GOT3 (cell line): ENCODE data around the gene FAM227B.

Experiments used
- DNase-seq: peaks from one replicate; lab custom pipeline; 2025; ENCODE audit warnings: mixed read lengths; lab: John Stamatoyannopoulos, UW

FAM227B gene

DNA sequence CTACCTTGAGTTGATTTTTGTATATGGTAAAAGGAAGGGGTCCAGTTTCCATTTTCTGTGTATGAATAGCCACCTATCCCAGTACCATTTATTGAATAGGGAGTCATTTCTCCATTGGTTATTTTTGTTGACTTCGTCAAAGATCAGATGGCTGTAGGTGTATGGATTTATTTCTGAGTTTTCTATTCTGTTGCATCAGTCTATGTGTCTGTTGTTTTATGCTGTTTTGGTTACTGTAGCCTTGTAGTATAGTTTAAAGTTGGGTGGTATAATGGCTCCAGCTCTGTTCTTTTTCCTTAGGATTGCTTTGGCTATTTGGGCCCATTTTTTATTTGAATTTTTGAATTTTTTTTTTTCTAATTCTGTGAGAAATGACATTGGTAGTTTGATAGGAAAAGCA is 323.0 kb downstream of the FAM227B start:
- DNase-seq, result no peak

DNA sequence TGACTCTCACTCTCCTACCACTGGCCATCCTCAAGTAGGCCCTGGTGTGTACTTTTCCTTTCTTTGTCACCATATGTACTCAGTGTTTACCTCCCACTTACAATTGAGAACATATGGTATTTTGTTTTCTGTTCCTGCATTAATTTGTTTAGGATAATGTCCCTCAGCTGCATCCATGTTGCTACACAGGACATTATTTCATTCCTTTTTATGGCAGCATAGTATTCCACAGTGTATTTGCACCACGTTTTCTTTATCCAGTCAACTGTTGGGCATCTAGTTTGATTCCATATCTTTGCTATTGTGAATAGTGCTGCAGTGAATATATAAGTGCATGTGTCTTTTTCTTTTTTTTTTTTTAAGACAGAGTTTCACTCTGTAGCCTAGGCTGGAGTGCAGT is 324.4 kb downstream of the FAM227B start:
- DNase-seq, result no peak

DNA sequence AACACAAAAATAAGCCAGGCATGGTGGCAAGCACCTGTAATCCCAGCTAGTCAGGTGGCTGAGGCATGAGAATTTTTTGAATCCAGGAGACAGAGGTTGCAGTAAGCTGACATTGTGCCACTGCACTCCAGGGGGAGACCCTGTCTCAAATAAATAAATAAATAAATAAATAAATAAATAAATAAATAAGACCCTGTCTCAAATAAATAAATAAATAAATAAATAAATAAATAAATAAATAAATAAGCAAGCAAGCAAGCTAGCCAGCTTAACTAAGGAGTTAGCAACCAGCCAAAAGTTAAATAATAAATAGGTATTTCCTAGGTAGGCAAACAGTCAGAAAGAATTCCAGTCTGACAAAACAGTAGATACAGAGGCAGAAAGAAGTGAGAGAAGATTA is 326.7 kb downstream of the FAM227B start:
- DNase-seq, result no peak

DNA sequence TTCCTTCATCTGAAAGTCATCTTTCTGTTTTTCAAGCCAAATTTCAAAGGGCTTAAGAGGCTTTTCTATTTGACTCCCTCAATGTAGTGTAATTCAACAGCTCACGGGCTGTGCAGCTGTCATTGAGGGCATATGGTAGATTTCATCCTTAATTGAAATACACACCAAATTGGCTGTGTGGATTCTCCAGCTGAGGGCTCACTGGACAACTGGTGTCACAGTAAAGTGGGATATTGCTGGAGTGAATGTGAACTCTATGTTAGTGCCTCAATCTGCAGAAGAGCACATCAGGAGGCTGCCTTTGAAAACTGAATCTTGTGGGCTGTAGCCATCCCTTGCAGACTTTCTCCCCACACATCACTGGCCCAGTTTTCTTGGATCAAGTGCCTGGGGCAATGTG is 330.4 kb downstream of the FAM227B start:
- DNase-seq, result no peak

DNA sequence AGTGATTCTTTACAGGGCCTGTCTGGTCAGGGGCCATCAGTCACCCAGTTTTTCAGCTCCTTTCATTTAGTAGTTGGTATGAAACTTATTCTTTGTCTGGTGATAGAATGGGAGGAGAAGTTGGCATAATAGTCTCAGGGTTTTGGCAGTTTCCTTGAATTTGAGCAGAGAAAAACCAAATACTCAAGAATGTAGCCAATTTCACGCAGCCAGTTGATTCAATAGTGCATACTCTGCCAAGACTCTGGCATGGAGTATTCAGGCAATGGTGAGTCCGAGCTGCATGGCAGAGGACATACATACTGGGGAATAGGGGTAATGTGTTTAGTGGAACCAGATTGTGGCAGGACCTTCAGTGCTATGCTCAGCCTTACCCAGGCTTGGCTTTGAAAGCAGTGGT is 332.2 kb downstream of the FAM227B start:
- no peak for DNase-seq

DNA sequence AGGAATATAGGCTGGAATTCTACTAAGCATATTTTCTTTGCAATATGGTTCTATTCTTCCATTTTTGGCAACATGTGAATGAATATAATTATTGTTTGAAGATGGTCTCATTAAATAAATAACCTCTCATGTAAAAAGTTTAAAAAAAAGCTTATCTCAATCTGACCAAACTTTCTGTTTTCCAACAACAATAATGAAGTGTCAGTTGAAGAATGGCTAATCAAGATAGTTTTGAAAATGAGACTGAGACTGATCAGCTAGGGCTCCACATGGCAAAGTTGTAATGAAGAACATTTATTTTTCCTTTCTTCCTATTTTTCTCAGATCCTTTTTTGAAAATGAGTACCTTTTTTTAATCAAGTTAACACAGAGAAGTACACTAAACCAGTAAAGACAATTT is 333.1 kb downstream of the FAM227B start:
- no peak for DNase-seq

DNA sequence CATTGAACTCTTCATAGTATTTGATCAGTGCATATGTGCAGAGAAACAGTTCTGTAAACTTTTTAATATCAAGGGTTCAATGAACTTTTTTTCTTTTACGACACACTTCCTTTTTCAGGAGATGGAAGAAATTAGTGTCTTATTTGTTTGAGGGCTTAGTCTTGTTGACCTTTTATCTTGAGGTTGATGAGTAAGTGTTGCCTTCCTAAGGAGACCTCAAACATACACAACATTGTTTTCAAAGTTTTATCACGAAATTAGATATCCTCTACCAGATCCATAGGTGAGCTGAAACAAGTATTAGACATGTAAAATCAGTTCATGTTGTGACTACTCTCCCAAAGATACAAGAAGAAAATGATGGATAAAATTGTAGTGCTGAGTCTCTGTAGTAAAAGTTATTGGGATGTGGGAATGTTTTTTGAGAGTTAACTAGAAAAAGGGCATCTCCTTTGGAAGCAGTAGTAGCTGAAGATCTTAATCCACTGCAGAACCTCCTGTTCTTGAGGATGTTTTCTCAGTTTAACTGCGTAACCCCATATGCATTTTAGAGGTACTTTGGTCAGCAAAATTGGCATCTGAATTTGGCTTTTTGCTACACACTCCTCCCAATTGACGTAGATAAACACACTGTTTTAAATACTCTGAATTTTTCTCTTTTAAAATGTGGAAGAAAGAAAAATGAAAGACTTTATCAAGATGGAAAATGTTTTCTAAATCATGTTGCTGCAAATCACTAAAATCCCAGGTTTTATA is 333.8 kb downstream of the FAM227B start:
- DNase-seq, result no peak

DNA sequence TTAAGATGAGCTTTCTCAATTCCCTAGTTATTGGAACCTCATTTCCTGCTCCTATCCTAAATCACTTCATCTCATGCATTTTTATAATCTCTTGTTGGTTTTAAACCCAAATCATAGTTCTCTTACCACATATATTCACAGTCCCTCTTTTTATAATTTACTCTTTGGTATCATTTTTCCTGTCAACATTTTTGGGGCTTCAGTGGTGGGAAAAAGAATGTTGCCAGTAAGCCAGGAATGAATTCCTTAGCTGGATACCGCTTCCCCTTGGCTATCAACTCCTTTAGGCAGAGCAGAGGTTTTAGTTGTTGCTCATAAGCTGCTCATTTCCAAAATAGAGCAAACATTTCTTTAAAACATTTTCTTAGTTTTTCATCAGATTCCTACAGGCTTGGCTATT is 338.3 kb downstream of the FAM227B start:
- no peak for DNase-seq

DNA sequence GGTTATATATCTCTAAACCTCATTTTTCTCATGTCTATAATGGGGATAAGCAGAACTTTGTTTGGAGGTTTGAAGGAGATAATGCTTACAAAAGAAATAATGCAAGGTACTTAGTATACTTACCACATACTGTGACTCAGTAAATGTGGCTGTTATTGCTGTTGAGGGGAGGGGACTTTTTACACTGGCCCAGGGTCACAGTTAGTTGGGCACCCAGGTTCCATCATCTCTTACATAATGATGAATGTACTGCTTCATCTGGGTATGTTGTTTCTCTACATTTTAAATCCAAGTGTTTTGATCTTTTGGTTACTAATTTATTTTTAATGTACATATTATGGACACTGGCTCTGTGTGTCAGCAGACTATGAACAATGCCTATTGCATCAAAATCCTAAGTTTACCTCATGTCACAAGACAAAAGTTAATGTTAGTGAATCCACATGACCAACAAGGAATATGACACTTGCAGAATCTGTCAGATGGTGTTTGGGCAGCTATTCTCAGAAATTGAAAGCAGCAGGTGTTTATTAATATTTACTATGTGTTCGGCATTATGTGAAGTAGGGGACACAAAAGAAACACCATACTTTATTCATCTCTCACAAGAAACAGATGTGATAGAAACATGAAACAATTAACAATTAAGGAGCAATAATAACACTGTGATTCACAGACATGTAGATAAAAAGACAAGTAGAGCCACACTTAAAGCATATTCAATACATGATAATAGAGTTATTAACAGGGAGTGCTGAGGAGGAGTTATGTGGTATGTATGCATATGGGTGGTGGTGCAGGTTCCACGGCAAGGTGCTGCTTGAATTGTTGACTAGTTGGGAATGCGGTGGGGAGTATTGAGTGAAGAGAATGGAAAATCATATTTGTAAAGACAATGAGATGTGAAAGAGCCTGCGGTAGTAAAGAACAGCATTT is 340.8 kb downstream of the FAM227B start:
- no peak for DNase-seq

DNA sequence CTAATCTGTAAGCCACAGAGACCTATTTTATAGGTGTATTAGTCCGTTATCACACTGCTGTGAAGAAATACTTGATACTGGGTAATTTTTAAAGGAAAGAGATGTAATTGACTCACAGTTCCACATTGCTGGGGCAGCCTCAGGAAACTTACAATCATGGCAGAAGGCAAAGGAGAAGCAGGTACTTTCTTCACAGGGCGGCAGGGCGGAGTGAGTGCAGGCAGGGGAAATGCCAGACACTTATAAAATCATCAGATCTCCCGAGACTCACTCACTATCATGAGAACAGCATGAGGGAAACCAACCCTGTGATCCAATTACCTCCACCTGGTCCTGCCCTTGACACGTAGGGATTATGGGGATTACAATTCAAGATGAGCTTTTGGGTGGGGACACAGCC is 341.9 kb downstream of the FAM227B start:
- no peak for DNase-seq
